SK-N-SH treated with all-trans-retinoic acid at 6 μM for 48 hours (cell line): ENCODE data around the gene PRR5.

Experiments
- ATAC-seq: fragments of 200-7000 bp; cut with Tn5 transposase; 3 replicates; pipeline ENCODE4 v1.9.1; 2020; ENCODE audit warnings: mild to moderate bottlenecking, moderate library complexity
- ARNTL ChIP-seq: fragments of 450-650 bp; formaldehyde crosslinking; IDR thresholded peaks from 2 replicates; pipeline ENCODE4 v1.5.0; 2020; ENCODE audit warnings: low read depth, mild to moderate bottlenecking, moderate library complexity, borderline replicate concordance
- BACH2 ChIP-seq: fragments of 250-450 bp; sonication (Bioruptor Pico); IDR thresholded peaks from 2 replicates; pipeline ENCODE4 v1.9.0; 2021; ENCODE audit warnings: mild to moderate bottlenecking, borderline replicate concordance
- ESRRG ChIP-seq: fragments of 250-450 bp; sonication (Bioruptor Pico); IDR thresholded peaks from 2 replicates; pipeline ENCODE4 v1.6.1; 2021; ENCODE audit warnings: mild to moderate bottlenecking
- GLIS3 ChIP-seq: fragments of 250-450 bp; sonication (Bioruptor Pico); IDR thresholded peaks from 2 replicates; pipeline ENCODE4 v1.5.0; 2020; ENCODE audit warnings: mild to moderate bottlenecking, moderate library complexity
- ISL1 ChIP-seq: fragments of 250-450 bp; sonication (Bioruptor Pico); IDR thresholded peaks from 2 replicates; pipeline ENCODE4 v2.1.2; 2022; ENCODE audit warnings: mild to moderate bottlenecking, moderate library complexity
- OSR1 ChIP-seq: fragments of 250-450 bp; sonication (Bioruptor Pico); IDR thresholded peaks from 2 replicates; pipeline ENCODE4 v1.8.0; 2022; ENCODE audit warnings: moderate library complexity, mild to moderate bottlenecking, inconsistent platforms
- PPARA ChIP-seq: fragments of 250-450 bp; sonication (Bioruptor Pico); IDR thresholded peaks from 2 replicates; pipeline ENCODE4 v1.5.0; 2020; ENCODE audit warnings: mild to moderate bottlenecking, borderline replicate concordance
- RARB ChIP-seq: fragments of 250-450 bp; sonication (Bioruptor Pico); IDR thresholded peaks from 2 replicates; pipeline ENCODE4 v1.8.0; 2021; ENCODE audit warnings: mild to moderate bottlenecking, moderate library complexity
- SNAI2 ChIP-seq: fragments of 250-450 bp; sonication (Bioruptor Pico); IDR thresholded peaks from 2 replicates; pipeline ENCODE4 v1.5.0; 2020; ENCODE audit warnings: mild to moderate bottlenecking, moderate library complexity
- TCF4 ChIP-seq: fragments of 250-450 bp; sonication (Bioruptor Pico); IDR thresholded peaks from 2 replicates; pipeline ENCODE4 v1.8.0; 2021; ENCODE audit warnings: mild to moderate bottlenecking, moderate library complexity, borderline replicate concordance
- TOX ChIP-seq: fragments of 250-450 bp; sonication (Bioruptor Pico); IDR thresholded peaks from 2 replicates; pipeline ENCODE4 v1.8.0; 2021; ENCODE audit warnings: mild to moderate bottlenecking, moderate library complexity, borderline replicate concordance
- ZC3H10 ChIP-seq: fragments of 250-450 bp; sonication (Bioruptor Pico); IDR thresholded peaks from 2 replicates; pipeline ENCODE4 v1.5.1; 2021; ENCODE audit warnings: mild to moderate bottlenecking, moderate library complexity
- ZFP3 ChIP-seq: fragments of 250-450 bp; sonication (Bioruptor Pico); IDR thresholded peaks from 2 replicates; pipeline ENCODE4 v1.5.0; 2020; ENCODE audit warnings: mild to moderate bottlenecking, moderate library complexity
- ZFP30 ChIP-seq: fragments of 450-650 bp; formaldehyde crosslinking; IDR thresholded peaks from 2 replicates; pipeline ENCODE4 v1.5.0; 2022; ENCODE audit warnings: mild to moderate bottlenecking, moderate library complexity
- ZNF565 ChIP-seq: fragments of 450-650 bp; formaldehyde crosslinking; conservative IDR thresholded peaks from 2 replicates; pipeline ENCODE4 v1.5.0; 2020; ENCODE audit warnings: low read depth, mild to moderate bottlenecking, moderate library complexity
- ZNF70 ChIP-seq: fragments of 450-650 bp; formaldehyde crosslinking; IDR thresholded peaks from 2 replicates; pipeline ENCODE4 v1.5.0; 2020; ENCODE audit warnings: mild to moderate bottlenecking, moderate library complexity
- ZNF8 ChIP-seq: fragments of 450-650 bp; formaldehyde crosslinking; IDR thresholded peaks from 2 replicates; pipeline ENCODE4 v1.5.0; 2020; ENCODE audit warnings: mild to moderate bottlenecking, moderate library complexity
- TF ChIP-seq, protein P1 (sequence below): fragments of 250-450 bp; sonication (Bioruptor Pico); IDR thresholded peaks from 2 replicates; pipeline ENCODE4 v1.8.0; 2021; ENCODE audit warnings: low read depth, mild to moderate bottlenecking, moderate library complexity, borderline replicate concordance
- TF ChIP-seq, protein P2 (sequence below): fragments of 250-450 bp; sonication (Bioruptor Pico); IDR thresholded peaks from 2 replicates; pipeline ENCODE4 v1.5.1; 2020; ENCODE audit warnings: low read depth, mild to moderate bottlenecking, moderate library complexity
- TF ChIP-seq, protein P3 (sequence below): fragments of 250-450 bp; sonication (Bioruptor Pico); IDR thresholded peaks from 2 replicates; pipeline ENCODE4 v1.8.0; 2020; ENCODE audit warnings: mild to moderate bottlenecking, moderate library complexity, borderline replicate concordance
- TF ChIP-seq, protein P4 (sequence below): fragments of 250-450 bp; sonication (Bioruptor Pico); IDR thresholded peaks from 2 replicates; pipeline ENCODE4 v1.5.0; 2020; ENCODE audit warnings: mild to moderate bottlenecking, moderate library complexity
- TF ChIP-seq, protein P5 (sequence below): fragments of 250-450 bp; sonication (Bioruptor Pico); IDR thresholded peaks from 2 replicates; pipeline ENCODE4 v1.5.1; 2021; ENCODE audit warnings: mild to moderate bottlenecking, moderate library complexity

The PRR5 gene

DNA sequence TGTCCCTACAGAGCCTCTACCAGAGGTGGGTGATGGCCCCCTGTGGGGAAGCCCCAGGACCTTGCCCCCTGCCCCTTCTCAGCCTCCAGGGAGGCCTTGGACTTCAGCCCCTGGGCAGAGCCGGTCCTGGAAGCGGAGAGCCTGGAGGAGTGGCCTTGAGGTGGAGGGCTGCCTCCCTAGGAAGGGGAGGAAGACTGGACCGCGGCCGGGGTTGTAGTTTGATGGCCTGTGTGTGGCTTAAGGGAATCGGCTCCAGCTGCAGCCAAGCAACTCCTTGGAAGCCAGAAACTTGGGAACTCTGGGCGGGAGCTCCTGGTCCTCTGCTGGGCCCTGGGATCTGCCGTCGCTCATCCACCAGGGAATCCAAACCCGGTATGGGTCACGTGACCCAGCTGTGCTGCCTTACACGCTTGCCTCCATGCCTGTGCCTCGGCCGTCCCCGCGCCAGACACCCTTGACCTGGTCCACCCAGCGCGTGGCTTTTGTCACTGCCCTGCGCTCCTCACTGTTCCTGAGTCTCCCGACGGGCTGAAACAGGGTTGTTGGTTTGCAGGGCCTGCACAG lies 26.8 kb downstream of the PRR5 start:
- no peak for ATAC-seq
- TF ChIP-seq ZNF8 (CRISPR knock-in tag): no peak
- no peak for TF ChIP-seq PPARA (CRISPR knock-in tag)
- no peak for TF ChIP-seq OSR1 (CRISPR knock-in tag)
- TF ChIP-seq, protein P1, sequence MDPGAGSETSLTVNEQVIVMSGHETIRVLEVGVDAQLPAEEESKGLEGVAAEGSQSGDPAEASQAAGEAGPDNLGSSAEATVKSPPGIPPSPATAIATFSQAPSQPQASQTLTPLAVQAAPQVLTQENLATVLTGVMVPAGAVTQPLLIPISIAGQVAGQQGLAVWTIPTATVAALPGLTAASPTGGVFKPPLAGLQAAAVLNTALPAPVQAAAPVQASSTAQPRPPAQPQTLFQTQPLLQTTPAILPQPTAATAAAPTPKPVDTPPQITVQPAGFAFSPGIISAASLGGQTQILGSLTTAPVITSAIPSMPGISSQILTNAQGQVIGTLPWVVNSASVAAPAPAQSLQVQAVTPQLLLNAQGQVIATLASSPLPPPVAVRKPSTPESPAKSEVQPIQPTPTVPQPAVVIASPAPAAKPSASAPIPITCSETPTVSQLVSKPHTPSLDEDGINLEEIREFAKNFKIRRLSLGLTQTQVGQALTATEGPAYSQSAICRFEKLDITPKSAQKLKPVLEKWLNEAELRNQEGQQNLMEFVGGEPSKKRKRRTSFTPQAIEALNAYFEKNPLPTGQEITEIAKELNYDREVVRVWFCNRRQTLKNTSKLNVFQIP (CRISPR knock-in tag): no peak
- TF ChIP-seq, protein P2, sequence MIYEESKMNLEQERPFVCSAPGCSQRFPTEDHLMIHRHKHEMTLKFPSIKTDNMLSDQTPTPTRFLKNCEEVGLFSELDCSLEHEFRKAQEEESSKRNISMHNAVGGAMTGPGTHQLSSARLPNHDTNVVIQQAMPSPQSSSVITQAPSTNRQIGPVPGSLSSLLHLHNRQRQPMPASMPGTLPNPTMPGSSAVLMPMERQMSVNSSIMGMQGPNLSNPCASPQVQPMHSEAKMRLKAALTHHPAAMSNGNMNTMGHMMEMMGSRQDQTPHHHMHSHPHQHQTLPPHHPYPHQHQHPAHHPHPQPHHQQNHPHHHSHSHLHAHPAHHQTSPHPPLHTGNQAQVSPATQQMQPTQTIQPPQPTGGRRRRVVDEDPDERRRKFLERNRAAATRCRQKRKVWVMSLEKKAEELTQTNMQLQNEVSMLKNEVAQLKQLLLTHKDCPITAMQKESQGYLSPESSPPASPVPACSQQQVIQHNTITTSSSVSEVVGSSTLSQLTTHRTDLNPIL (CRISPR knock-in tag): no peak
- no peak for TF ChIP-seq ISL1
- no peak for TF ChIP-seq BACH2 (CRISPR knock-in tag)
- TF ChIP-seq TCF4 (CRISPR knock-in tag): no peak
- TF ChIP-seq RARB (CRISPR knock-in tag): no peak
- TF ChIP-seq, protein P3, sequence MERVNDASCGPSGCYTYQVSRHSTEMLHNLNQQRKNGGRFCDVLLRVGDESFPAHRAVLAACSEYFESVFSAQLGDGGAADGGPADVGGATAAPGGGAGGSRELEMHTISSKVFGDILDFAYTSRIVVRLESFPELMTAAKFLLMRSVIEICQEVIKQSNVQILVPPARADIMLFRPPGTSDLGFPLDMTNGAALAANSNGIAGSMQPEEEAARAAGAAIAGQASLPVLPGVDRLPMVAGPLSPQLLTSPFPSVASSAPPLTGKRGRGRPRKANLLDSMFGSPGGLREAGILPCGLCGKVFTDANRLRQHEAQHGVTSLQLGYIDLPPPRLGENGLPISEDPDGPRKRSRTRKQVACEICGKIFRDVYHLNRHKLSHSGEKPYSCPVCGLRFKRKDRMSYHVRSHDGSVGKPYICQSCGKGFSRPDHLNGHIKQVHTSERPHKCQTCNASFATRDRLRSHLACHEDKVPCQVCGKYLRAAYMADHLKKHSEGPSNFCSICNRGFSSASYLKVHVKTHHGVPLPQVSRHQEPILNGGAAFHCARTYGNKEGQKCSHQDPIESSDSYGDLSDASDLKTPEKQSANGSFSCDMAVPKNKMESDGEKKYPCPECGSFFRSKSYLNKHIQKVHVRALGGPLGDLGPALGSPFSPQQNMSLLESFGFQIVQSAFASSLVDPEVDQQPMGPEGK (CRISPR knock-in tag): no peak
- TF ChIP-seq ARNTL (CRISPR knock-in tag): no peak
- TF ChIP-seq ZFP3 (CRISPR knock-in tag): no peak
- no peak for TF ChIP-seq ZFP30 (CRISPR knock-in tag)

DNA sequence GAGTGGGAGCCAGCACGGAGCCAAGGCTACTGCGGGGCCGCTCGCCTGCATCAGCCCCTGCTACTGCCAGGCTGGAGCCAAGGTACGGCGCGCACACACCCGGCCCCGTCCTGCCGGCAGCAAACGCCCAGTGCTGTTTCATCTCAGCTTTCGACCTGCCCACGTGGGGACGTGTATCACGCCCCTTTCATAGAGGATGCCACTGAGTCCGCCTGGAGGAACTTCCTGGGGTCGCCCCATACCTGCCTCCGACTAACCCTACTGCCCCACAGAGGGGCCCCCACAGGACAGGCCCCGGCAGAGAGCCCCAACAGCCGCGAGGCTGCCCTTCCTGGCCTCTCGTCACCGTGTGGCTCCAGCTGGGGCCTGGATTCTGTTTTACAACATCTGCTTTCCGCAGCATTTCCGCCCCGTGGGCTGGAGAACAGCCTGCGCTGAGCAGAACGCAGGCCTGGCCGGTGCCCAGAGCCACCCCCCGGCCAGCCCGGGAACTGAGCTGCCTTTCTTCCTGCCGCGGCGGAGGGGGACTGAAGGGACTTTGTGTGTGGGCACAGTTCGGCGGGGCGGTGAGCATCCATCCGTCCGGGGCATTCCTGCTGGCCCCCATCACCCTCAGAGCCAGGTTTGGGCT lies 27.5 kb downstream of the PRR5 start:
- ATAC-seq: peak; percentile 61
- no peak for TF ChIP-seq ESRRG (CRISPR knock-in tag)
- TF ChIP-seq TCF4 (CRISPR knock-in tag): peak; percentile 81
- TF ChIP-seq ZC3H10 (CRISPR knock-in tag): no peak

DNA sequence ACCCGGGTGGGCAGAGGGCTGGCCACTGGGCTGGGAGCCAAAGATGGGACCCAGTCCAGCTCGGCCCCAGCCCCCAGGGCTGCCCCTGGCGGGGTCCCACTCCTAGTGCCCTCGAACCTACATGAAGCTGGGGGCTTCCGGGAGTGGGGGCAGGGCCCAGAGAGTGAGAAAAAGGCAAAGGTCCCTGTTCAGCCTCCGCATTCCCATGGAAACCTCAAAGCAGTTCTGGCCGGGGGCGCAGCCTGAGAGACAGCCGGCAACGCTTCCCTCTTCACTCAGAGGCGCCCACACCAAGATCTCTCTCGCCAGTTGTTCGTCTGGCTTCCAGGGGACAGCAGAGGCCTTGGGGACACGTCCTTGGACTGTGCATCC lies 28.0 kb downstream of the PRR5 start:
- TF ChIP-seq ZNF565 (CRISPR knock-in tag) (no peak), BACH2 (CRISPR knock-in tag) (no peak), ZC3H10 (CRISPR knock-in tag) (no peak), ZNF70 (CRISPR knock-in tag) (no peak), ZNF8 (CRISPR knock-in tag) (no peak), TOX (CRISPR knock-in tag) (no peak), OSR1 (CRISPR knock-in tag) (no peak), PPARA (CRISPR knock-in tag) (no peak), SNAI2 (CRISPR knock-in tag) (no peak), ARNTL (CRISPR knock-in tag) (no peak), ZFP30 (CRISPR knock-in tag) (no peak), TCF4 (CRISPR knock-in tag) (no peak), GLIS3 (CRISPR knock-in tag) (no peak), ESRRG (CRISPR knock-in tag) (no peak)
- TF ChIP-seq, protein P2 (CRISPR knock-in tag): no peak
- TF ChIP-seq, protein P4, sequence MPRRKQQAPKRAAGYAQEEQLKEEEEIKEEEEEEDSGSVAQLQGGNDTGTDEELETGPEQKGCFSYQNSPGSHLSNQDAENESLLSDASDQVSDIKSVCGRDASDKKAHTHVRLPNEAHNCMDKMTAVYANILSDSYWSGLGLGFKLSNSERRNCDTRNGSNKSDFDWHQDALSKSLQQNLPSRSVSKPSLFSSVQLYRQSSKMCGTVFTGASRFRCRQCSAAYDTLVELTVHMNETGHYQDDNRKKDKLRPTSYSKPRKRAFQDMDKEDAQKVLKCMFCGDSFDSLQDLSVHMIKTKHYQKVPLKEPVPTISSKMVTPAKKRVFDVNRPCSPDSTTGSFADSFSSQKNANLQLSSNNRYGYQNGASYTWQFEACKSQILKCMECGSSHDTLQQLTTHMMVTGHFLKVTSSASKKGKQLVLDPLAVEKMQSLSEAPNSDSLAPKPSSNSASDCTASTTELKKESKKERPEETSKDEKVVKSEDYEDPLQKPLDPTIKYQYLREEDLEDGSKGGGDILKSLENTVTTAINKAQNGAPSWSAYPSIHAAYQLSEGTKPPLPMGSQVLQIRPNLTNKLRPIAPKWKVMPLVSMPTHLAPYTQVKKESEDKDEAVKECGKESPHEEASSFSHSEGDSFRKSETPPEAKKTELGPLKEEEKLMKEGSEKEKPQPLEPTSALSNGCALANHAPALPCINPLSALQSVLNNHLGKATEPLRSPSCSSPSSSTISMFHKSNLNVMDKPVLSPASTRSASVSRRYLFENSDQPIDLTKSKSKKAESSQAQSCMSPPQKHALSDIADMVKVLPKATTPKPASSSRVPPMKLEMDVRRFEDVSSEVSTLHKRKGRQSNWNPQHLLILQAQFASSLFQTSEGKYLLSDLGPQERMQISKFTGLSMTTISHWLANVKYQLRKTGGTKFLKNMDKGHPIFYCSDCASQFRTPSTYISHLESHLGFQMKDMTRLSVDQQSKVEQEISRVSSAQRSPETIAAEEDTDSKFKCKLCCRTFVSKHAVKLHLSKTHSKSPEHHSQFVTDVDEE (CRISPR knock-in tag): no peak
- TF ChIP-seq, protein P3 (CRISPR knock-in tag): no peak
- TF ChIP-seq, protein P1 (CRISPR knock-in tag): no peak
- TF ChIP-seq, protein P5, sequence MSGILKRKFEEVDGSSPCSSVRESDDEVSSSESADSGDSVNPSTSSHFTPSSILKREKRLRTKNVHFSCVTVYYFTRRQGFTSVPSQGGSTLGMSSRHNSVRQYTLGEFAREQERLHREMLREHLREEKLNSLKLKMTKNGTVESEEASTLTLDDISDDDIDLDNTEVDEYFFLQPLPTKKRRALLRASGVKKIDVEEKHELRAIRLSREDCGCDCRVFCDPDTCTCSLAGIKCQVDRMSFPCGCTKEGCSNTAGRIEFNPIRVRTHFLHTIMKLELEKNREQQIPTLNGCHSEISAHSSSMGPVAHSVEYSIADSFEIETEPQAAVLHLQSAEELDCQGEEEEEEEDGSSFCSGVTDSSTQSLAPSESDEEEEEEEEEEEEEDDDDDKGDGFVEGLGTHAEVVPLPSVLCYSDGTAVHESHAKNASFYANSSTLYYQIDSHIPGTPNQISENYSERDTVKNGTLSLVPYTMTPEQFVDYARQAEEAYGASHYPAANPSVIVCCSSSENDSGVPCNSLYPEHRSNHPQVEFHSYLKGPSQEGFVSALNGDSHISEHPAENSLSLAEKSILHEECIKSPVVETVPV: no peak
- ATAC-seq: no peak
